ENCODE results near the gene ZDHHC19.
"Not testable (repeated sequence)": the region's sequence is repeated elsewhere in the genome, so short reads cannot be mapped to it uniquely, and the experiment has no call there.

Gene ZDHHC19

GRCh38 chr3:196222876-196223595 lies 11.8 kb upstream of the ZDHHC19 start:
- no peak for DNase-seq

GRCh38 chr3:196220991-196221390 lies 9.8 kb upstream of the ZDHHC19 start:
- no peak for DNase-seq

- no peak for DNase-seq
Measured at GRCh38 chr3:196220587-196220986, 9.4 kb upstream of the ZDHHC19 start.

GRCh38 chr3:196219970-196220311 lies 8.7 kb upstream of the ZDHHC19 start:
- DNase-seq: no peak

GRCh38 chr3:196219194-196219969 lies 8.2 kb upstream of the ZDHHC19 start:
- DNase-seq: peak; percentile 79

GRCh38 chr3:196218155-196218712 lies 7.0 kb upstream of the ZDHHC19 start:
- no peak for DNase-seq

GRCh38 chr3:196217307-196218154 lies 6.3 kb upstream of the ZDHHC19 start:
- no peak for DNase-seq

- DNase-seq: no peak
Measured at GRCh38 chr3:196216681-196217211, 5.5 kb upstream of the ZDHHC19 start.

GRCh38 chr3:196216089-196216564 lies 4.9 kb upstream of the ZDHHC19 start, which contains the start of gene SLC51A:
Gene SLC51A, plus strand, starts transcription at chr3:196216534. Its CDS starts 179 bp downstream, at chr3:196216713.
- DNase-seq: no peak

GRCh38 chr3:196215493-196216020 lies 4.4 kb upstream of the ZDHHC19 start:
- DNase-seq: no peak

GRCh38 chr3:196214783-196215441 lies 3.7 kb upstream of the ZDHHC19 start:
- no peak for DNase-seq

GRCh38 chr3:196209944-196210672 lies 1.1 kb downstream of the ZDHHC19 start:
- not testable (repeated sequence) for DNase-seq

- no peak for DNase-seq
Measured at GRCh38 chr3:196208942-196209695, 2.1 kb downstream of the ZDHHC19 start.

GRCh38 chr3:196207833-196208607 lies 3.2 kb downstream of the ZDHHC19 start:
- DNase-seq: no peak

- no peak for DNase-seq
Measured at GRCh38 chr3:196207159-196207832, 3.9 kb downstream of the ZDHHC19 start.

GRCh38 chr3:196205442-196206205 lies 5.6 kb downstream of the ZDHHC19 start:
- not testable (repeated sequence) for DNase-seq

GRCh38 chr3:196203846-196204245 lies 7.4 kb downstream of the ZDHHC19 start:
- DNase-seq: no peak

- DNase-seq: no peak
Measured at GRCh38 chr3:196202516-196202970, 8.7 kb downstream of the ZDHHC19 start.

Data from left hindlimb (tissue), 1 donor.